ENCODE measurements around the gene TTC34.

DNA sequence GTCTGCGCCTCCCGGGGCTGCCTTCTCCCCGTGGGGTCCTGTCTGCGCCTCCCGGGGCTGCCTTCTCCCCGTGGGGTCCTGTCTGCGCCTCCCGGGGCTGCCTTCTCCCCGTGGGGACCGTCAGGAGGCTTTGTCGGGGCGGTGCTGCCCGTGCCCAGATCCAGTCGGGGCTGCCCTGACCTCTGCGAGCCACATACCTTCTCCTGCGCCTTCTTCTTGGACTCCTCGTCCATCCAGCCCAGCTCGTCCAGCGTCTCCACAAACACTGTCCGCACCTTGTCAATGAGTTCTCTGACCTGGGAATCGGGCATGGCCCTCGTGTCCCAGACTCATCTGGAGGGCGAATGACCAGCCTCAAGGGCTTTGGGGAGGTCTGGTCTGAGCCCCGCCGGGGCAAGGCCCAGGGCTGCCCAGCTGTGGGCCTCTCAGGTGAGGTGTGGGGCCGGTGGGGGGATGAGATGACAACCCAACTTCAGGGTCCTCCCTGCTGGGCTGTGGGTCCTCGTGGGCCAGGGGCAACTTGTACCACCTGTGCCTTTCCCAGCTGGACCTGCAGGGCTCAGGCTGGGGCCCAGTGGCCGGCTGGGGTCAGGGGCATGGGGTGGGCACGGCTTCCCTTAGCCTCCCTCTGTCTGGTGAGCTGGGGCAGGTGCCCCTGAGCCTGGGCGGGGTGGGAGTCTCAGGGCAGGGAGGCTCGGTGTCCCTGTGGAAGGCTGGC is 205.5 kb downstream of the TTC34 start:
- TF ChIP-seq, protein P1, sequence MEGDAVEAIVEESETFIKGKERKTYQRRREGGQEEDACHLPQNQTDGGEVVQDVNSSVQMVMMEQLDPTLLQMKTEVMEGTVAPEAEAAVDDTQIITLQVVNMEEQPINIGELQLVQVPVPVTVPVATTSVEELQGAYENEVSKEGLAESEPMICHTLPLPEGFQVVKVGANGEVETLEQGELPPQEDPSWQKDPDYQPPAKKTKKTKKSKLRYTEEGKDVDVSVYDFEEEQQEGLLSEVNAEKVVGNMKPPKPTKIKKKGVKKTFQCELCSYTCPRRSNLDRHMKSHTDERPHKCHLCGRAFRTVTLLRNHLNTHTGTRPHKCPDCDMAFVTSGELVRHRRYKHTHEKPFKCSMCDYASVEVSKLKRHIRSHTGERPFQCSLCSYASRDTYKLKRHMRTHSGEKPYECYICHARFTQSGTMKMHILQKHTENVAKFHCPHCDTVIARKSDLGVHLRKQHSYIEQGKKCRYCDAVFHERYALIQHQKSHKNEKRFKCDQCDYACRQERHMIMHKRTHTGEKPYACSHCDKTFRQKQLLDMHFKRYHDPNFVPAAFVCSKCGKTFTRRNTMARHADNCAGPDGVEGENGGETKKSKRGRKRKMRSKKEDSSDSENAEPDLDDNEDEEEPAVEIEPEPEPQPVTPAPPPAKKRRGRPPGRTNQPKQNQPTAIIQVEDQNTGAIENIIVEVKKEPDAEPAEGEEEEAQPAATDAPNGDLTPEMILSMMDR (conservative IDR thresholded peaks at IDR 0.05 in 1 of 2, IDR thresholded peaks at IDR 0.05 in 1 of 2; ENCODE audit: extremely low read depth in 1 of 2, insufficient read depth in 1 of 2, low read depth in 1 of 2, low read length in 2 of 2) = no peak
- TF ChIP-seq EZH2 (IDR thresholded peaks at IDR 0.05; ENCODE audit: borderline replicate concordance, low read length) = no peak

All from mammary epithelial cell (primary cell).